Neural crest cell (in vitro differentiated cells): ENCODE results near the gene PPP1R1A. TPM values are rescaled to one million over a fixed set of nuclear protein-coding genes. Genes with fewer than 3 reads are reported as not detected.

Experiments
- DNase-seq: peaks from one replicate; pipeline ENCODE4 v3.0.0; 2021; ENCODE audit warnings: low read depth, mixed read lengths, low spot score
- H3K27ac Mint-ChIP-seq: one replicate; pipeline ENCODE4 v1.8.0; 2021; ENCODE audit warnings: mild to moderate bottlenecking, mixed read lengths; ENCODE audit not compliant: unreplicated experiment
- H3K27me3 Mint-ChIP-seq: 2 replicates; pipeline ENCODE4 v1.8.0; 2021; ENCODE audit warnings: low read depth, mild to moderate bottlenecking, mixed read lengths
- H3K36me3 Mint-ChIP-seq: 2 replicates; pipeline ENCODE4 v1.8.0; 2021; ENCODE audit warnings: low read depth, mild to moderate bottlenecking, mixed read lengths
- H3K4me1 Mint-ChIP-seq: 2 replicates; pipeline ENCODE4 v1.8.0; 2021; ENCODE audit warnings: mixed read lengths
- H3K4me3 Mint-ChIP-seq: one replicate; pipeline ENCODE4 v1.8.0; 2021; ENCODE audit warnings: mild to moderate bottlenecking, mixed read lengths
- H3K9me3 Mint-ChIP-seq: 2 replicates; pipeline ENCODE4 v1.8.0; 2021; ENCODE audit warnings: mixed read lengths
- CTCF ChIP-seq: fragments of 200-600 bp; sonication (generic); conservative IDR thresholded peaks from 2 replicates; pipeline ENCODE4 v1.5.0; 2021; ENCODE audit warnings: antibody characterized with exemption, mild to moderate bottlenecking
- total RNA-seq: library from RNA; stranded (reverse); gene quantifications from 2 replicates; pipeline ENCODE4 v1.2.1, GENCODE V29; 2021

Gene PPP1R1A
- total RNA-seq, 1 donor from 2014 or later = 10.3 TPM

- Mint-ChIP-seq H3K27me3 (peaks cover 27% of the 10 kb centered on the region), H3K4me3 (no peak overlapping the region), H3K27ac (no peak overlapping the region), H3K36me3 (no peaks in the 10 kb centered on the region), H3K4me1 (no peaks in the 10 kb centered on the region), H3K9me3 (no peaks in the 10 kb centered on the region)
- DNase-seq = no peak
- no peak for TF ChIP-seq CTCF
Observed at GRCh38 chr12:54606556-54606955, 18.1 kb upstream of the PPP1R1A start.

- no peak for TF ChIP-seq CTCF
Observed at GRCh38 chr12:54605138-54605970, 16.9 kb upstream of the PPP1R1A start.

GRCh38 chr12:54604436-54604835, 16.0 kb upstream of the PPP1R1A start:
- no peak for DNase-seq
- no peaks in the 10 kb centered on the region for H3K36me3 Mint-ChIP-seq
- no peaks in the 10 kb centered on the region for H3K4me1 Mint-ChIP-seq
- H3K4me3 Mint-ChIP-seq = no peak overlapping the region
- H3K9me3 Mint-ChIP-seq = no peaks in the 10 kb centered on the region
- no peak overlapping the region for H3K27ac Mint-ChIP-seq
- TF ChIP-seq CTCF = no peak
- H3K27me3 Mint-ChIP-seq = peaks cover 21% of the 10 kb centered on the region

More at GRCh38 chr12:54605138-54605970, 16.9 kb upstream of the PPP1R1A start:
- Mint-ChIP-seq H3K36me3 (no peaks in the 10 kb centered on the region), H3K4me3 (no peak overlapping the region), H3K4me1 (no peaks in the 10 kb centered on the region), H3K27me3 (peaks cover 24% of the 10 kb centered on the region), H3K9me3 (no peaks in the 10 kb centered on the region), H3K27ac (no peak overlapping the region)
- DNase-seq = no peak

GRCh38 chr12:54603872-54604271, 15.4 kb upstream of the PPP1R1A start:
- no peak for DNase-seq
- H3K27me3 Mint-ChIP-seq = peaks cover 16% of the 10 kb centered on the region
- no peak overlapping the region for H3K4me3 Mint-ChIP-seq
- H3K27ac Mint-ChIP-seq = no peak overlapping the region
- H3K4me1 Mint-ChIP-seq = no peaks in the 10 kb centered on the region
- no peak for TF ChIP-seq CTCF
- H3K9me3 Mint-ChIP-seq = no peaks in the 10 kb centered on the region
- H3K36me3 Mint-ChIP-seq = no peaks in the 10 kb centered on the region

GRCh38 chr12:54603173-54603814, 14.8 kb upstream of the PPP1R1A start:
- no peaks in the 10 kb centered on the region for H3K9me3 Mint-ChIP-seq
- no peak overlapping the region for H3K27ac Mint-ChIP-seq
- no peaks in the 10 kb centered on the region for H3K4me1 Mint-ChIP-seq
- peak; percentile 79 for TF ChIP-seq CTCF
- no peak overlapping the region for H3K4me3 Mint-ChIP-seq
- peak; percentile 55 for DNase-seq
- no peaks in the 10 kb centered on the region for H3K36me3 Mint-ChIP-seq
- H3K27me3 Mint-ChIP-seq = peaks cover 12% of the 10 kb centered on the region
